ENCODE data around the gene ABLIM2. TPM values are rescaled to one million over a fixed set of nuclear protein-coding genes. Genes with fewer than 3 reads are reported as not detected.

Gene ABLIM2
- total and polyA plus RNA-seq, 2 experiments from 2014 or later, result 4.9 to 5.8 TPM

DNA sequence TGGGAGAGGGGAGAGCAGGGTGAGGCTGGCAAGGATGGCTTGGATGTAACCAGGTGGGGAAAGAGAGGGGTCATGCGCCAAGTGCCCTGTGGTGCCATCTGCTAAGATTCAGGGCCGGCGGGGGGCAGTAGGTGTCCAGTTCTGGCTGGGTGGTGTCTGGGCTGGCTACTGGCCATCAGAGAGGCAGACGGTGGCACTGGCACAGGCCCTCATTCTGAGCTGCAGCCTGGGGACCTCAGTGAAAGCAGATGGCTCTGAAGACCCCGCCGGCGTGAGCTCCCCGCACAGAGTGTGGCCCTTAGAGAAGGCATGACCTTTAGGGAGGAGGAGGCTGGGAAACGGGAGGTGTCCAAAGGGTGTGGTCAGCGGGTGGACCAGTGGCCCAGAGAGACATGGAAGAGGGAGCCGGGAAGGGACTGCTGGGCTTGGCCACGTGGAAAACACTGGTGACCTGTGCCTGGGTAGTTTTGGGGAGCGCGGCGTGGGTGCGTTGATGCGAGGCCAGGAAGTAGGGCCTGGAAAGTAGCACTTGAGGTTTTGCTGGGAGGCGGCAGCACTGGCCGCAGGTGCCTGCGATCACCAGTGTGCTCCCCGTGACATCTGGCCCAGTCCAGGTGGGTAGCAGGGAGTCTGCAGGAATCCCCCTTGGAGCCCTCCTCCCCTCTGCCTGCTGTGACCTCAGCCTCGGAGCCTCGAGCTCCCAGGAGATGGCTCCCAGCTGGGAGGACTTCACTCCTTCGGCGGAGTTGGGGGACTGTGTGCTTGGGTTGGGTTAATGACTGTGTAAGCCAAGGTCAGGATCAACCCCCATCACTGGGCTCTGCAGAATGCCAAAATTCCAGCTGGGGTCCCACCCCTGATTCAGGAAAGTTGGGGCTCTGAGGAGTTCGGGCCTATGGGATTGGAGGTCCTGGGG is 31.2 kb upstream of the ABLIM2 start:
- DNase-seq (ENCODE audit: low read depth in 1 of 2, low spot score in 1 of 2), result no peak
- Histone ChIP-seq H3K4me3 (no peak overlapping the region), H3K4me1 (ENCODE audit: low read depth) (peaks cover 3% of the 10 kb centered on the region), H3K9me3 (ENCODE audit: low read depth) (no peaks in the 10 kb centered on the region), H3K27ac (no peak overlapping the region), H3K36me3 (no peaks in the 10 kb centered on the region), H3K27me3 (no peaks in the 10 kb centered on the region)
- TF ChIP-seq, protein P1, sequence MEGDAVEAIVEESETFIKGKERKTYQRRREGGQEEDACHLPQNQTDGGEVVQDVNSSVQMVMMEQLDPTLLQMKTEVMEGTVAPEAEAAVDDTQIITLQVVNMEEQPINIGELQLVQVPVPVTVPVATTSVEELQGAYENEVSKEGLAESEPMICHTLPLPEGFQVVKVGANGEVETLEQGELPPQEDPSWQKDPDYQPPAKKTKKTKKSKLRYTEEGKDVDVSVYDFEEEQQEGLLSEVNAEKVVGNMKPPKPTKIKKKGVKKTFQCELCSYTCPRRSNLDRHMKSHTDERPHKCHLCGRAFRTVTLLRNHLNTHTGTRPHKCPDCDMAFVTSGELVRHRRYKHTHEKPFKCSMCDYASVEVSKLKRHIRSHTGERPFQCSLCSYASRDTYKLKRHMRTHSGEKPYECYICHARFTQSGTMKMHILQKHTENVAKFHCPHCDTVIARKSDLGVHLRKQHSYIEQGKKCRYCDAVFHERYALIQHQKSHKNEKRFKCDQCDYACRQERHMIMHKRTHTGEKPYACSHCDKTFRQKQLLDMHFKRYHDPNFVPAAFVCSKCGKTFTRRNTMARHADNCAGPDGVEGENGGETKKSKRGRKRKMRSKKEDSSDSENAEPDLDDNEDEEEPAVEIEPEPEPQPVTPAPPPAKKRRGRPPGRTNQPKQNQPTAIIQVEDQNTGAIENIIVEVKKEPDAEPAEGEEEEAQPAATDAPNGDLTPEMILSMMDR (IDR thresholded peaks at IDR 0.05; ENCODE audit: low read depth, low read length), result no peak

DNA sequence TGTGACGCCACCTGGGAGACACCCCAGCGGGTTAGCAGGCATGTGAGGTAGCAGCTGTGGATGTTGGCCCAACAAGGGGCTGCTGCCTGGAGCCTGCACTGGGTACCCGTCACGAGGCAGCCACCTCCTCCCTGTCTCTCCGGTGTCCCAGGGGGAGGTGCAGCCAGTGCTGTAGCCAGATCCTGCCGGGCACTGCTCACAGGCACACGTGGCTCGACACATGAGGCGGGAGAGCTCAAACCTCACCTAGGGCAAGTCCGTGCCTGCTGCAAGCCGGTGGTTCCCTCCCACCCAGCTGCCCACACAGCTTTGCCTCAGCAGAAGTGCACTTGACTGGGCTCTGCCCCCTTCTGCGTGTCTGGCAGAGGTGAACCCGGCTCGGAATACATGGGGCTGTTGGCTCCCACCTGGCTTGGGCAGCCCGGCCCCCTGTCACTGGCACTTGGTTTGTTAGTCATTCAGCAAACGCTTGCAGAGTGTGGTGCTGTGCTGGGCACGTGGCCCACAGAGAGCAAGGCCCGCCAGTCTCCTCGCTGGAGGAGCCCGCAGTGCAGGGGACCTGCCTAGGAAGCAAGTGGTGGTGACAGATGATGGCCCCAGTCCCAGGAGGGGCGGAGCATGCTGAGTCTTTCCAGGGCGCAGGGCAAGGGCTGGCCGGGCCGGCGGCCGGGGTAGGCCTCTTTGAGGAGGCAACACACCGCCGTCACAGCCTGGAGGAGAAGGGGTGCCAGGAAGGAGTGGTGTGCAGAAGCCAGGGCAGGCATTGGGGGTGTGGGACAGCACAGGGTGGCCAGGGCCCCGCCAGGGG is 30.3 kb upstream of the ABLIM2 start:
- H3K27me3 ChIP-seq, result no peaks in the 10 kb centered on the region
- TF ChIP-seq, protein P1 (IDR thresholded peaks at IDR 0.05; ENCODE audit: low read depth, low read length), result no peak
- H3K9me3 ChIP-seq (ENCODE audit: low read depth), result no peaks in the 10 kb centered on the region
- peaks cover 3% of the 10 kb centered on the region for H3K4me1 ChIP-seq (ENCODE audit: low read depth)
- no peak overlapping the region for H3K27ac ChIP-seq
- H3K4me3 ChIP-seq, result no peak overlapping the region
- H3K36me3 ChIP-seq, result no peaks in the 10 kb centered on the region
- peak in 1 of 2 donors; percentile 71 for DNase-seq (ENCODE audit: low read depth in 1 of 2, low spot score in 1 of 2)

DNA sequence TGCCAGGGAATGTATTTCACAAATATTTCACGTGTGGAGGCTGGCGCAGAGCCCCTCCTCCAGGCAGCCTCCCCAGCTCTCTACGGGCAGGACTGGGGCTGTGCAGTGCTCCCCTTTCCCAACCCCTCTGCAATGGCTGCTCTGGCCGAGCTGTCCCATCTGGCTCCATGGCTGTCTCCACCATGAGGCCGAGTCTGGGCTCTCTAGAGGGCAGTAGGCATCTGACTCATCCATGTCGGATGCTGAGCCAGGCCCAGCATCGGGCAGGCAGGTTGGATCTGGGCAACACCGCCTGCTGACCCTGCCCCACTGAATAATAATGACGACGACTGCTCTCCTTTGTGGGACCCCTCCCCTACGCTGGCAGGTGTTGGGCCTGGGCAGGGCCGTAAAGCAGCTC is 29.5 kb upstream of the ABLIM2 start:
- DNase-seq (ENCODE audit: low read depth in 1 of 2, low spot score in 1 of 2), result no peak
- Histone ChIP-seq H3K4me1 (ENCODE audit: low read depth) (peaks cover 3% of the 10 kb centered on the region), H3K27me3 (no peaks in the 10 kb centered on the region), H3K36me3 (no peaks in the 10 kb centered on the region), H3K4me3 (no peak overlapping the region), H3K9me3 (ENCODE audit: low read depth) (no peaks in the 10 kb centered on the region), H3K27ac (no peak overlapping the region)
- TF ChIP-seq, protein P1 (IDR thresholded peaks at IDR 0.05; ENCODE audit: low read depth, low read length), result no peak

DNA sequence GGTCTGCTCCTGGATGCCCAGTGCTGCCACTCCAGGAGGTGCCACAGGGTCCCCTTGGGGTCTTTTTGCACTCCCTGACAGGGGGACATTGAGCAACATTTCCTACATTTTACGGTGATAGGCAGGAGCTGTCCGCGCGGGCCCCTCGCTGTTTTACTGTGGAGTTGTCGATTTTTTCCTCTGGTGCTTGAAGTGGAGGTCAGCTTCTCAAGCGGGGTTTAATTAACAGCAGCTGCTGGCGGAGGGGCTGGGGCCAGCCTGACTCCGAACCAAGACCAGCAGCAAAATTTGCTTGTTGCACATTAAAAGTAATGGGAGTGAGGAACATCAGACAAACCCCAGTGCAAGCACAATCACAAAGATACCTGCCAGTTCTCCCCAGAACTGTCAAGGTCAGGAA is 27.3 kb upstream of the ABLIM2 start:
- Histone ChIP-seq H3K27ac (no peak overlapping the region), H3K9me3 (ENCODE audit: low read depth) (no peaks in the 10 kb centered on the region), H3K27me3 (no peaks in the 10 kb centered on the region), H3K4me1 (ENCODE audit: low read depth) (peaks cover 9% of the 10 kb centered on the region), H3K36me3 (no peaks in the 10 kb centered on the region), H3K4me3 (no peak overlapping the region)
- TF ChIP-seq, protein P1 (IDR thresholded peaks at IDR 0.05; ENCODE audit: low read depth, low read length), result no peak
- DNase-seq (ENCODE audit: low read depth in 1 of 2, low spot score in 1 of 2), result no peak

DNA sequence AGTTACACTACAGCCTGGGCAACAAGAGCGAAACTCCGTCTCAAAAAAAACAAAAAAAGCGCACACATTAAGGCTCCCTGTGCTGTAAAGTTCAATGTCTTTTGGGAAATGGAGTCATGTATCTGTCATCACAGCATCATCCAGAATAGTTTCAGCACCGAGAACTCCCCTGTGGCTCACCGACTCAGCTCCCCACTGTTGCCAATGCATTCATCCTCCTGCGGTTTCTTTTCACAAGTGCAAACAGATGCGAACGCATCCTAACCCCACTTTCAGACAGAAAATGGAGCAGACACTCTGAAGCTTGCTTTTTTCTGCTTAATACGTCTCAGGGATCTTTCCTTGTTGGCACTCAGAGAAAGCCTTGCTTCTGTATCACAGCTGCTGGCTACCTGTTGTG is 26.7 kb upstream of the ABLIM2 start:
- peak in 1 of 2 donors; percentile 80 for DNase-seq (ENCODE audit: low read depth in 1 of 2, low spot score in 1 of 2)
- Histone ChIP-seq H3K9me3 (ENCODE audit: low read depth) (no peaks in the 10 kb centered on the region), H3K27me3 (no peaks in the 10 kb centered on the region), H3K4me3 (no peak overlapping the region), H3K27ac (no peak overlapping the region), H3K4me1 (ENCODE audit: low read depth) (peaks cover 9% of the 10 kb centered on the region), H3K36me3 (no peaks in the 10 kb centered on the region)
- TF ChIP-seq, protein P1 (IDR thresholded peaks at IDR 0.05; ENCODE audit: low read depth, low read length), result no peak

Data from cardiac muscle cell (in vitro differentiated cells and primary cell).